B cell (primary cell): ENCODE data around the gene BTRC.
"Not testable (repeated sequence)": the region's sequence is repeated elsewhere in the genome, so short reads cannot be mapped to it uniquely, and the experiment has no call there.

ENCODE experiments used
- EZH2 ChIP-seq: IDR thresholded peaks from 2 replicates; pipeline ENCODE4 v1.6.1; 2012; ENCODE audit warnings: borderline replicate concordance, low read depth, mild to moderate bottlenecking, moderate library complexity, low read length; ENCODE audit not compliant: insufficient read depth, poor library complexity, severe bottlenecking
- TF ChIP-seq, protein P1 (sequence below): fragments of 200-600 bp; IDR thresholded peaks from one replicate; pipeline ENCODE4 v1.8.0; 2022; ENCODE audit warnings: antibody characterized with exemption, mild to moderate bottlenecking

DNA sequence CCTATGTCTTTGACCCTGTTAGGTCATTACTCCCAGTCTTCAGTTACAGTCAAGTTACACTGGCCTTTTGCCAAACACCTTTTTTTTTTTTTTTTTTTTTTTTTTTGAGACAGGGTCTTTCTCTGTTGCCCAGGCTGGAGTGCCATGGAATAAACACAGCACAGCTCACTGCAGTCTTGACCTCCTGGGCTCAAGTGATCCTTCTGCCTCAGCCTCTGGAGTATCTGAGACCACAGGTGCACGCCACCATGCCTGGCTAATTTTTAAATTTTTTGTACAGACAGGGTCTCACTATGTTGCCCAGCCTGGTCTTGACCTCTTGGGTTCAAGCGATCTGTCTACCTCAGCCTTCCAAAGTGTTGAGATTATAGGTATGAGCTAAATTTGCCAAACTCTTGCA is 35.6 kb downstream of the BTRC start:
- TF ChIP-seq, protein P1, sequence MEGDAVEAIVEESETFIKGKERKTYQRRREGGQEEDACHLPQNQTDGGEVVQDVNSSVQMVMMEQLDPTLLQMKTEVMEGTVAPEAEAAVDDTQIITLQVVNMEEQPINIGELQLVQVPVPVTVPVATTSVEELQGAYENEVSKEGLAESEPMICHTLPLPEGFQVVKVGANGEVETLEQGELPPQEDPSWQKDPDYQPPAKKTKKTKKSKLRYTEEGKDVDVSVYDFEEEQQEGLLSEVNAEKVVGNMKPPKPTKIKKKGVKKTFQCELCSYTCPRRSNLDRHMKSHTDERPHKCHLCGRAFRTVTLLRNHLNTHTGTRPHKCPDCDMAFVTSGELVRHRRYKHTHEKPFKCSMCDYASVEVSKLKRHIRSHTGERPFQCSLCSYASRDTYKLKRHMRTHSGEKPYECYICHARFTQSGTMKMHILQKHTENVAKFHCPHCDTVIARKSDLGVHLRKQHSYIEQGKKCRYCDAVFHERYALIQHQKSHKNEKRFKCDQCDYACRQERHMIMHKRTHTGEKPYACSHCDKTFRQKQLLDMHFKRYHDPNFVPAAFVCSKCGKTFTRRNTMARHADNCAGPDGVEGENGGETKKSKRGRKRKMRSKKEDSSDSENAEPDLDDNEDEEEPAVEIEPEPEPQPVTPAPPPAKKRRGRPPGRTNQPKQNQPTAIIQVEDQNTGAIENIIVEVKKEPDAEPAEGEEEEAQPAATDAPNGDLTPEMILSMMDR = not testable (repeated sequence)
- not testable (repeated sequence) for TF ChIP-seq EZH2
